Activated naive CD4-positive, alpha-beta T cell treated with Interleukin-2 at 50 U/mL for 16 hours (primary cell): ENCODE results near the gene SFXN5.
A peak's percentile ranks its signal among the peaks of the same experiment; 100 is the strongest.

Experiments
- DNase-seq: peaks from one replicate; pipeline ENCODE4 v3.0.0-alpha.2; 2020

The SFXN5 gene

GRCh38 chr2:72892506-72893173 is 178.9 kb downstream of the SFXN5 start:
- DNase-seq, result peak; percentile 58
